K562 (cell line): ENCODE measurements around the gene ITPKB.

ENCODE experiments used
- FOXJ2 ChIP-seq: fragments of 200-800 bp; sonication (Bioruptor generic); IDR thresholded peaks from 2 replicates; pipeline ENCODE4 v1.6.1; 2016; ENCODE audit warnings: missing genetic modification characterization, missing compliant biosample characterization
- GTF2F1 ChIP-seq: IDR thresholded peaks from 2 replicates; pipeline ENCODE4 v1.6.1; 2011; ENCODE audit warnings: low read depth, low read length, improper control_type of control experiment

DNA sequence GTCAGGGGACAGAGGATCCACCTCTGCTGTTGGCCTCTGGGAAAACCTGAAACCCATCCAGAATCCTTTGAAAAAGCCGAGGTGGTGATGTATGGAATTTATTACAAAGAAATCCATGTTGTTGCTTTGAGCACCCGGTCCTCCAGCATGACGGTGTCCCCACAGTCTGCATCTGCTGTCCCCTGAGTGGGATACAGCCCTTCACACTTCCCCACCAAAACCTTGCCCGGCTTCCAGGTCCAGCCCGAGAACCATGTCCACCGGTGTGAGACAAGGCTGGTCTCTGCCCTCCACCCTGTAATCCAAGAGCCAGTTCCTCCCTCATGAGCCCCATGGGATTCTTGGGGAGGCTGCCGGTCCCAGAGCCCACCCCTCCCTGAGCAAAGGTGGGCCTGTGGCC is 120.1 kb downstream of the ITPKB start:
- no peak for TF ChIP-seq GTF2F1
- no peak for TF ChIP-seq FOXJ2
